CD14-positive monocyte (primary cell): ENCODE data around the gene CATSPERZ. TPM values are rescaled to one million over a fixed set of nuclear protein-coding genes. Genes with fewer than 3 reads are reported as not detected.
A peak's percentile ranks its signal among the peaks of the same experiment; 100 is the strongest.

Source experiments
- DNase-seq, 3 donors: peaks; one replicate each; pipeline ENCODE4 v3.0.0-alpha.2; 2011 to 2022
- H2AFZ ChIP-seq: 2 replicates; pipeline ENCODE4 v1.6.0; 2012; ENCODE audit warnings: mild to moderate bottlenecking, low read depth, low read length, inconsistent platforms; ENCODE audit not compliant: insufficient read depth, poor library complexity, severe bottlenecking
- H3K27ac ChIP-seq, 2 donors: 1 replicate in 1 of 2; 2 replicates in 1 of 2; pipeline ENCODE4 v1.5.1; 2012 to 2013; ENCODE audit warnings: low read length in 2 of 2, control low read depth in 1 of 2, inconsistent platforms in 1 of 2, low read depth in 1 of 2, mild to moderate bottlenecking in 1 of 2
- H3K27me3 ChIP-seq, 2 donors: one replicate each; pipeline versions ENCODE4 v1.6.0 to v1.6.1; 2011 to 2013; ENCODE audit warnings: low read length in 2 of 2; ENCODE audit not compliant: control insufficient read depth in 2 of 2, insufficient read depth in 2 of 2
- H3K36me3 ChIP-seq, 2 donors: replicated peaks in 1 of 2; 1 replicate in 1 of 2; 2 replicates in 1 of 2; pipeline versions ENCODE4 v1.5.1 to v1.6.1; 2012 to 2013; ENCODE audit warnings: low read length in 2 of 2, control low read depth in 1 of 2, inconsistent platforms in 1 of 2, mild to moderate bottlenecking in 1 of 2; ENCODE audit not compliant: insufficient read depth in 2 of 2, control insufficient read depth in 1 of 2
- H3K4me1 ChIP-seq, 2 donors: 1 replicate in 1 of 2; 2 replicates in 1 of 2; pipeline versions ENCODE4 v1.5.1 to v1.6.1; 2012 to 2013; ENCODE audit warnings: low read length in 2 of 2, control low read depth in 1 of 2, inconsistent platforms in 1 of 2, mild to moderate bottlenecking in 1 of 2, moderate library complexity in 1 of 2; ENCODE audit not compliant: insufficient read depth in 2 of 2, control insufficient read depth in 1 of 2
- H3K4me2 ChIP-seq: replicated peaks from 2 replicates; pipeline ENCODE3; 2012; ENCODE audit warnings: low read length, moderate library complexity, mild to moderate bottlenecking; ENCODE audit not compliant: poor library complexity, severe bottlenecking; ENCODE audit errors: extremely low read depth
- H3K4me3 ChIP-seq, 3 experiments: fragments of 200-600 bp in 1 of 3; sonication (generic) in 1 of 3; replicated peaks in 1 of 3; 1 replicate in 2 of 3; 2 replicates in 1 of 3; pipeline ENCODE4 v1.5.1; 2011 to 2013; ENCODE audit warnings: low read length in 3 of 3, mild to moderate bottlenecking in 3 of 3, control low read depth in 2 of 3, low read depth in 2 of 3, inconsistent platforms in 1 of 3, moderate library complexity in 1 of 3
- H3K79me2 ChIP-seq: 2 replicates; pipeline ENCODE4 v1.6.0; 2012; ENCODE audit warnings: mild to moderate bottlenecking, control low read depth, inconsistent platforms, low read length, moderate library complexity; ENCODE audit not compliant: insufficient read depth
- H3K9ac ChIP-seq: 2 replicates; pipeline ENCODE4 v1.6.0; 2017; ENCODE audit warnings: low read length, mild to moderate bottlenecking; ENCODE audit not compliant: insufficient read depth, poor library complexity, severe bottlenecking
- H3K9me3 ChIP-seq, 2 donors: replicated peaks in 1 of 2; 1 replicate in 1 of 2; 2 replicates in 1 of 2; pipeline versions ENCODE4 v1.5.1 to v1.6.1; 2012 to 2013; ENCODE audit warnings: low read length in 2 of 2, control low read depth in 1 of 2; ENCODE audit not compliant: control insufficient read depth in 1 of 2, insufficient read depth in 1 of 2
- H4K20me1 ChIP-seq: 2 replicates; pipeline ENCODE4 v1.6.0; 2012; ENCODE audit warnings: mild to moderate bottlenecking, low read length, control low read depth, moderate library complexity; ENCODE audit not compliant: insufficient read depth
- H3K27ac Mint-ChIP-seq, 7 donors: one replicate each; pipeline ENCODE4 v1.8.0; 2020; ENCODE audit warnings: mild to moderate bottlenecking in 7 of 7, mixed read lengths in 7 of 7, moderate library complexity in 6 of 7, inconsistent platforms in 2 of 7
- H3K27me3 Mint-ChIP-seq, 3 donors: one replicate each; pipeline ENCODE4 v1.8.0; 2021 to 2022; ENCODE audit warnings: low read depth in 3 of 3, mild to moderate bottlenecking in 3 of 3, mixed read lengths in 3 of 3, moderate library complexity in 3 of 3, inconsistent platforms in 1 of 3
- H3K36me3 Mint-ChIP-seq, 2 donors: one replicate each; pipeline ENCODE4 v1.8.0; 2020; ENCODE audit warnings: mixed read lengths in 2 of 2, inconsistent platforms in 1 of 2, mild to moderate bottlenecking in 1 of 2
- H3K4me1 Mint-ChIP-seq: one replicate; pipeline ENCODE4 v1.8.0; 2020; ENCODE audit warnings: mild to moderate bottlenecking, mixed read lengths
- H3K4me3 Mint-ChIP-seq, 2 donors: one replicate each; pipeline ENCODE4 v1.8.0; 2020; ENCODE audit warnings: mild to moderate bottlenecking in 2 of 2, mixed read lengths in 2 of 2, moderate library complexity in 1 of 2
- H3K9me3 Mint-ChIP-seq, 7 donors: one replicate each; pipeline ENCODE4 v1.8.0; 2020 to 2022; ENCODE audit warnings: mixed read lengths in 7 of 7, mild to moderate bottlenecking in 6 of 7, moderate library complexity in 6 of 7, inconsistent platforms in 2 of 7
- WGBS: methylation state at CpG from one replicate; pipeline ENCODE4 v1.1.5; 2013; ENCODE audit warnings: missing lambda C conversion rate; ENCODE audit not compliant: insufficient coverage; 5-methylcytosine and 5-hydroxymethylcytosine counted together
- intact Hi-C, 2 donors: fragments of 100-400 bp; cut with micrococcal nuclease; formaldehyde crosslinking; loops; one replicate each; pipeline versions ENCODE4 v1.15.0 to v1.15.1; 2023
- polyA plus RNA-seq, 3 donors: library from polyadenylated mRNA; depleted of rRNA in 1 of 3; unstranded in 2 of 3; stranded (reverse) in 1 of 3; fragments of 300-500 nt in 2 of 3; fragments of >200 nt in 1 of 3; fragmentation: Illumina TruSeq in 2 of 3; gene quantifications; 1 replicate in 2 of 3; 2 replicates in 1 of 3; pipeline ENCODE4 v1.2.3, GENCODE V29; 2012 to 2021
- TF ChIP-seq, protein P1 (sequence below): fragments of 200-600 bp; IDR thresholded peaks from one replicate; pipeline ENCODE4 v1.8.0; 2022; ENCODE audit warnings: antibody characterized with exemption, mild to moderate bottlenecking

CATSPERZ gene
- polyA plus RNA-seq, 3 donors = not detected

DNA sequence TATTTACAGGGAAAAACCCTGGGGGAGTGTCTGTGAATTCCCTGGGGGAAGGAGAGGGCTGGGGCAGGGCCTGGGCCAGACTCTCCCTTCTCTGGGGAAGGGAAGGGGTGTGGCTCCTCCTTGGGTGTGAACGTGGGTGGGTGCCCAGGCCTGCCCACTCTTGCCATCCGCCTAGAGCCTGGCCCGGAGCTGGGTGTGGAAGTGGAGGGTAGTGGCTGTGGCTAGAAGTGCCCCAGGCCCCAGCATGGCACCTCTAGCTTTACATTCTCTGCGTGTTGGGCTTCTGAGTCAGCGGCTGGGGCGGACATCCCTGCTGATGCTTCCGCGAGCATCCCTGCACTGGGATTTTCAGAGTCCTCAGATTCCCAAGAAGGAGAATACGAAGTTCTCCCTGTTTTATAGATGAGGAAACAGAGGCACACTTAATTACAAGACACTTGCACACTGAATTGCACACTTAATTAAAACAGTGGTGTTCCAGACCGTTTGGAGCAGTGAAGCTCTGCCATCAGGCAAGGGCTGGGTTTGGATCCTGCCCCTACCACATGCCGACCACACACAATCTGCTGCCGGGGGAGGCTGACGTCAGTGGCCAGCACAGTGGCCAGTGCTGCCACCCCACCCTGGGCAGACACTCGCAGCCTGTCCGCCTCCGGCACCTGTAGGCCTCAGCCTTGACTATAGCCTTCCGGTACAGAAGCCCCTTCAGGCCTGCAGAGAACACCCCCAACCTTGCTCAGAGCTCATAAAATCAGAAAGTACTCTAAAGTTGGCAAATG, 23.3 kb upstream of the CATSPERZ start:
- Histone ChIP-seq H3K9ac (no peak overlapping the region), H3K4me2 (no peak overlapping the region), H3K79me2 (peaks cover 5% of the 10 kb centered on the region), H4K20me1 (no peaks in the 10 kb centered on the region), H2AFZ (no peak overlapping the region), H3K4me1 (peaks cover 4 to 6% of the 10 kb centered on the region in 2 donors), H3K27me3 (no peaks in the 10 kb centered on the region), H3K4me3 (no peak overlapping the region), H3K36me3 (peaks cover 4 to 25% of the 10 kb centered on the region in 2 donors), H3K27ac (no peak overlapping the region), H3K9me3 (no peaks in the 10 kb centered on the region)
- peaks cover 10% of the 10 kb centered on the region for H3K4me1 Mint-ChIP-seq
- H3K4me3 Mint-ChIP-seq = no peak overlapping the region
- DNase-seq = no peak
- WGBS = 99% methylated on average over 8 of the region's 17 CpGs
- peaks cover 21 to 40% of the 10 kb centered on the region in 2 donors for H3K36me3 Mint-ChIP-seq
- intact Hi-C loops = no loop called here
- TF ChIP-seq, protein P1, sequence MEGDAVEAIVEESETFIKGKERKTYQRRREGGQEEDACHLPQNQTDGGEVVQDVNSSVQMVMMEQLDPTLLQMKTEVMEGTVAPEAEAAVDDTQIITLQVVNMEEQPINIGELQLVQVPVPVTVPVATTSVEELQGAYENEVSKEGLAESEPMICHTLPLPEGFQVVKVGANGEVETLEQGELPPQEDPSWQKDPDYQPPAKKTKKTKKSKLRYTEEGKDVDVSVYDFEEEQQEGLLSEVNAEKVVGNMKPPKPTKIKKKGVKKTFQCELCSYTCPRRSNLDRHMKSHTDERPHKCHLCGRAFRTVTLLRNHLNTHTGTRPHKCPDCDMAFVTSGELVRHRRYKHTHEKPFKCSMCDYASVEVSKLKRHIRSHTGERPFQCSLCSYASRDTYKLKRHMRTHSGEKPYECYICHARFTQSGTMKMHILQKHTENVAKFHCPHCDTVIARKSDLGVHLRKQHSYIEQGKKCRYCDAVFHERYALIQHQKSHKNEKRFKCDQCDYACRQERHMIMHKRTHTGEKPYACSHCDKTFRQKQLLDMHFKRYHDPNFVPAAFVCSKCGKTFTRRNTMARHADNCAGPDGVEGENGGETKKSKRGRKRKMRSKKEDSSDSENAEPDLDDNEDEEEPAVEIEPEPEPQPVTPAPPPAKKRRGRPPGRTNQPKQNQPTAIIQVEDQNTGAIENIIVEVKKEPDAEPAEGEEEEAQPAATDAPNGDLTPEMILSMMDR = no peak
- peaks cover 0 to 1% (median 0%) of the 10 kb centered on the region in 3 donors for H3K27me3 Mint-ChIP-seq
- no peaks in the 10 kb centered on the region for H3K9me3 Mint-ChIP-seq
- H3K27ac Mint-ChIP-seq = no peak overlapping the region

DNA sequence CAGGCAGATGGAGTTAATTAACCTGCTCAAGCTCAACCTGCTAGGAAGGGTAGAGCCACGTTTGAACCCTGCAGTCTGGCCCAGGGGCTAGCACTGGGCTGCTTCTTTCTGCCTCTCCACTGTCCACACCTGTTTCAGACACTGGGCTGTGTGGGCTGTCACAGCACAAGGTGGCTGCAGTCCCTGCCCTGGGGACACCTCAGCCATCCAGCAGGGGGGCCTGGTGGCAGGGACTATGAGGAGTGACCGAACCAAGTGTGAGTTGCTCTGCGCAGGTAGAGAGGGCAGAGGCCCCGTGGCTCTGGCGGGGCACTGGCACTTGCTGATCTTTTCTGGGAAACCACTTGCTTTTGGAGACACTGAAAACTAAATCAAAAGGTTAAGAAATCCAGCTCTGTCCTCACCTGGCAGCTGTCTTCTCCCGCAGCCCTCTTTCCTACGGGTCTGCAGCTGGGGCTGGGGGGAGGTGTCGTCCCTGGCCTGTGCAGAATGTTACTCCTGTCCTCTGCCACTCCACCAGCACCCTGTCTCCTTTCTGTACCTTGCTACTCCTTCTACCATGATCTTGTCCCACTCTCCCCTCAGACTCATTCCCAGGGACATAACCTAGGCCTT, 21.5 kb upstream of the CATSPERZ start:
- Histone ChIP-seq H3K4me3 (no peak overlapping the region), H3K36me3 (peaks cover 4 to 25% of the 10 kb centered on the region in 2 donors), H3K79me2 (no peaks in the 10 kb centered on the region), H2AFZ (no peak overlapping the region), H3K27ac (no peak overlapping the region), H3K9me3 (no peaks in the 10 kb centered on the region), H3K4me2 (no peak overlapping the region), H3K4me1 (peaks cover 3 to 6% of the 10 kb centered on the region in 2 donors), H4K20me1 (no peaks in the 10 kb centered on the region), H3K9ac (no peak overlapping the region), H3K27me3 (no peaks in the 10 kb centered on the region)
- Mint-ChIP-seq H3K4me1 (peaks cover 10% of the 10 kb centered on the region), H3K4me3 (no peak overlapping the region), H3K36me3 (peaks cover 27 to 43% of the 10 kb centered on the region in 2 donors), H3K9me3 (no peaks in the 10 kb centered on the region), H3K27ac (peak overlapping the region in 1 of 7 donors; percentile 39), H3K27me3 (peaks cover 0 to 1% (median 0%) of the 10 kb centered on the region in 3 donors)
- intact Hi-C loops = no loop called here
- DNase-seq = no peak
- WGBS = 98% methylated on average over 7 of the region's 8 CpGs
- TF ChIP-seq, protein P1 = no peak
